Measurements from ENCODE around the gene FAM131C.

DNA sequence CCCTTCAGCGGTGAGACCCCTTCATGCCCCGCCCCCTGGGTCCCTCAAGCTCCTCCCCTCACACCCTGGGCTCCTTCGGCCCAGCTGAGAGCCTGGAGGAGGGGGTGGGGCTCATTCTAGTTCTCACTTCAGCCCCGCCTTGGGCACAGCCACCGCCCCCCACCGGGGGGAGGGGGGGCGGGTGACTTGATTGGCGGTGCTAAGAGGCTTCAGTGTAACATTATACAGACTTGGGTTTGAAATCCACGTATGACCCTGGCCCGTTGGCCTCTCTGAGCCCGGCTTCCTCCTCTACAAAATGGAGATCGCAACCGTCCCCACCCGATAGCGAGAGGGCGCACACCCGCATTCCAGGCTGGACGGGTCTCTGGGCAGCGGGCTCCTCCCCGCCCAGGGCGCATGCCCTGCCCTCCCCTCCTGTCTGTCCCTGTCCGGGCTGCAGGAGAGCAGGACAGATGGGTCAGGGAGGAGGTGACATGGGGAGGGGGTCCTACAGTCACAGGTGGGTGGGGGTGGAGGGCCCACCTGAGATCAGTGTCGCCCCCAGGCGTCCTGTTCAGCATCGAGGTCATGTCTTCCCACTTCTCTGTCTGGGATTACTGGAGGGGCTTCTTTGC, 24.8 kb downstream of the FAM131C start:
- TF ChIP-seq, protein P1, sequence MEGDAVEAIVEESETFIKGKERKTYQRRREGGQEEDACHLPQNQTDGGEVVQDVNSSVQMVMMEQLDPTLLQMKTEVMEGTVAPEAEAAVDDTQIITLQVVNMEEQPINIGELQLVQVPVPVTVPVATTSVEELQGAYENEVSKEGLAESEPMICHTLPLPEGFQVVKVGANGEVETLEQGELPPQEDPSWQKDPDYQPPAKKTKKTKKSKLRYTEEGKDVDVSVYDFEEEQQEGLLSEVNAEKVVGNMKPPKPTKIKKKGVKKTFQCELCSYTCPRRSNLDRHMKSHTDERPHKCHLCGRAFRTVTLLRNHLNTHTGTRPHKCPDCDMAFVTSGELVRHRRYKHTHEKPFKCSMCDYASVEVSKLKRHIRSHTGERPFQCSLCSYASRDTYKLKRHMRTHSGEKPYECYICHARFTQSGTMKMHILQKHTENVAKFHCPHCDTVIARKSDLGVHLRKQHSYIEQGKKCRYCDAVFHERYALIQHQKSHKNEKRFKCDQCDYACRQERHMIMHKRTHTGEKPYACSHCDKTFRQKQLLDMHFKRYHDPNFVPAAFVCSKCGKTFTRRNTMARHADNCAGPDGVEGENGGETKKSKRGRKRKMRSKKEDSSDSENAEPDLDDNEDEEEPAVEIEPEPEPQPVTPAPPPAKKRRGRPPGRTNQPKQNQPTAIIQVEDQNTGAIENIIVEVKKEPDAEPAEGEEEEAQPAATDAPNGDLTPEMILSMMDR (IDR thresholded peaks at IDR 0.05): peak in 1 of 4 experiments; percentile 17
- no peak for TF ChIP-seq POLR2A (IDR thresholded peaks at IDR 0.05)
